ENCODE results near the gene FGFR2.
"Not testable (repeated sequence)": the region's sequence is repeated elsewhere in the genome, so short reads cannot be mapped to it uniquely, and the experiment has no call there.

The FGFR2 gene

DNA sequence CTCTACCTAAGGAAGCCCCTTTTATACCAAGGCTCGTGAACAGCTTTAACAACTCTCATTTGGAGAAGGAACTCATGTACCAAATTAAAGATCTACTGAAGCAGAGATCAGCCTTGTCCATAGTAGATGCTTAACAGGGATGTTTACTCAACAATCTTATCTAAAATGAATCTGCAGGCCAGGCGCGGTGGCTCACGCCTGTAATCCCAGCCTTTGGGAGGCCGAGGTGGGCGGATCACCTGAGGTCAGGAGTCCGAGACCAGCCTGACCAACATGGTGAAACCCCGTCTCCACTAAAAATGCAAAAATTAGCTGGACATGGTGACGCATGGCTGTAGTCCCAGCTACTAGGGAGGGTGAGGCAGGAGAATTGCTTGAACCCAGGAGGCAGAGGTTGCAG, 43.3 kb downstream of the FGFR2 start:
- DNase-seq (ENCODE audit: low read depth in 3 of 3, low spot score in 1 of 3): not testable (repeated sequence)

DNA sequence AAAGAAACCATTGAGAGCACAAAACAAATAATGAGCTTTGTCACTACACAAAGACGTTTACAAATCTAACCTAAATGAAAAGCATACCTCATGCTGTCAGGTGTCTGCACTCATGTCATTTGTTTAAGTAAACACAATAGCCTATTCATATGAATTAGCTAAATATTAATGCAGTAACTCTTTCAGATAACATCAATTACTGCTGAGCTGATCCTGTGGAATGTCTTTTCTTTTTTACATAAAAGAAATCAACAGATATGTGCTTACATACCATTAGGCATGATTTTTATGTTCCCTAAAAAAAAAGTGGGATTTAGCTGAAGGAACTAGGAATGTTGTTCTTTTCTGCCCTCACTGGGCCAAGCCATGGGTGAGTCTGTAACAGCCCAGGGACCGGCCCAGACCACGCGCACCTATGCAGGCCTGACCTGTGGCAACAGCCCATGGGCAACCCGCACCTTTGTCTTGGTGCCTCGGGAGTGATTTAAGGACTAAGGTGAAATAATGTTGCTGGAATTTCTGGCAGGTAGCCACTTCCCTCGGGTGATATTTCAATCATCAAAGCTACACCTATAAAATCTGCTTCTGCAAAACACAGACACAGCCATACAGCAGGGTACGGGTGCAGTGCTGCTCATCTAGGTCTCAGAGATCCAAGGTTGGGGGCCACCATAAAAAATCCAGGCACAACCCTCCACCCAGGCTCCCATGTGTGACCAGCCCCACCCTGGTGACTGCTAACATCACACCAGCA, 44.6 kb downstream of the FGFR2 start:
- no peak for DNase-seq (ENCODE audit: low read depth in 3 of 3, low spot score in 1 of 3)

DNA sequence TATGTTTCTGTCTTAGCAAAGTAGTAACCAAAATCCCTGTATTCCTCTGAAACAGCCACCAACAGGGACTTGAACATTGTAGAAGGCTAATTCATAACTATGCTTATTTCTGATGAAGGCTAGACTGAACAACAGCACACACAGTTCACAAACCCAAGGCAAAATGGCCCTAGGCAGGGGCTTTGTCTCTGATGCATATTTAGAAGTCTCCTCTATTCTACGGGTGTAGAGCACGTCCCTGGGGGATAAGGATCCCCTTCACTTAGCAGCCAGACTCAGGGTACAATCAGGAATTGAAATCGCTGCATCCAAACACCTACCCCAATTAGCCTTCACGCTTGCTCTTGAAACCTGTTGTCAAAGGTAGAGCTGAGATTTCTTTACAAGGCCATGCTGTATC, 45.5 kb downstream of the FGFR2 start:
- no peak for DNase-seq (ENCODE audit: low read depth in 3 of 3, low spot score in 1 of 3)

DNA sequence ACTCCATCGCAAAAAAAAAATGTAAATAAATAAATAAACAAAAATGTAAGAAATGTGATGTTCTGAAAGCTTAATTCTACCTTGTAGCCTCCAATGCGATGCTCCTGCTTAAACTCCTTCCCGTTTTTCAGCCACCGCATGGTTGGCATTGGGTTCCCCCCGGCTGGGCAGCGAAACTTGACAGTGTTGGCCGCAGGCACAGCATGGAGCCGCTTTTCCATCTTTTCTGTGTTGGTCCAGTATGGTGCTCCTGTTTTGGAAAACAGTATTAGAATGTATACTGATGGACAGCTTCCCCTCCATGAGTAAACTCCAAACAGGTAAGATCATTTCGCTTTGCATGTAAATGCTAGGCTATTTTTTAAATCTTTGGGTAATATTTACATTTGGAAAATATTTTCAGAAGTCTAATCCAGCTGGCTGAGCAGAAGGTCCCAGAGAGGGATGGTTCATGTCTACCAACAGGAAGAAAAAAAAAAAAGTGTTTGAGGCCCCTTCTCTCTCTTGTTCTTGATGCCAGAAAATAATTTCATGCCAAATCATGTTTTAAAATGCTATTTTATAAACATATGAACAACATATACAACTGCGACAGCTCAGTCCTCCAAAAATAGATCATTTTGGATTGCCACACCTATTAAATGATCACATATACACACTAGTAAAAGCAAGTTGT, 46.9 kb downstream of the FGFR2 start:
- no peak for DNase-seq (ENCODE audit: low read depth in 3 of 3, low spot score in 1 of 3)

DNA sequence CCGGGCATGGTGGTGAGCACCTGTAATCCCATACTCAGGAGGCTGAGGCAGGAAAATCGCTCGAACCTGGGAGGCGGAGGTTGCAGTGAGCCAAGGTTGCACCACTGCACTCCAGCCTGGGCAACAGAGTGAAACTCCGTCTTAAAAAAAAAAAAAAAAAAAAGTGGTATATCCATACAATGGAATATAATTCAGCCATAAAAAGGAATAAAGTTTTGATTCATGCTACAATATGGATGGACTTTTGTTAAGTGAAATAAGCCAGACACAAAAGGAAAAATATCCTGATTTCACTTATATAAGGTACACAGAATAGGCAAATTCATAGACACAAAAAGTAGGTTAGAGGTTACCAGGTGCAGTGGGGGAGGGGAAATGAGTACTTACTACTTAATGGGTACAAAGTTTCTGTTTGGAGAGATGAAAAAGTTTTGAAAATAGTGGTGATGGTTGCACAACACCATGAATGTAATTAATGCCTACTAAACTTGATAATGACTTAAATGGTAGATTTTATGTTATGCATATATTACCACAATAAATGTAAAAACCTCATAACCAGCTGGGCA, 53.9 kb downstream of the FGFR2 start:
- no peak for DNase-seq (ENCODE audit: low read depth in 3 of 3, low spot score in 1 of 3)

DNA sequence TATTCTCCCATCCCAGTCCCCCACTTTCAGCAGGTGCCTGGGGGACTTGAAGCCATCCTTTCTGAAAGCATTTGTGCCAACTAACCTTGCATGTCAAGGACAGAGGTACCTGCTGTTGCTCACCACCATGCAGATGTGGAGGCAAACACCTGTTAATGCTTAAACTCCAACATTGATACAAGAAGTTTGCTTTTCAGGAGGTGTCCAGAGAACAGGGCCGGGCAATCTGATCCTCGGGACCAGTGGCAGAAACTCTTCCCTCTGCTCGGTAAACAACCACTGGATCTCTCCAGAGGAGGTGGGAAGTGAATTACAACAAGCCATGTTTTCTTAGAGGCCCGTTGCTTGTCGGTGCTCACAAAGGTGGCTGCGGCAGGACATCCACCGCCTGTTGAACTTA, 54.7 kb downstream of the FGFR2 start:
- DNase-seq (ENCODE audit: low read depth in 3 of 3, low spot score in 1 of 3): no peak

DNA sequence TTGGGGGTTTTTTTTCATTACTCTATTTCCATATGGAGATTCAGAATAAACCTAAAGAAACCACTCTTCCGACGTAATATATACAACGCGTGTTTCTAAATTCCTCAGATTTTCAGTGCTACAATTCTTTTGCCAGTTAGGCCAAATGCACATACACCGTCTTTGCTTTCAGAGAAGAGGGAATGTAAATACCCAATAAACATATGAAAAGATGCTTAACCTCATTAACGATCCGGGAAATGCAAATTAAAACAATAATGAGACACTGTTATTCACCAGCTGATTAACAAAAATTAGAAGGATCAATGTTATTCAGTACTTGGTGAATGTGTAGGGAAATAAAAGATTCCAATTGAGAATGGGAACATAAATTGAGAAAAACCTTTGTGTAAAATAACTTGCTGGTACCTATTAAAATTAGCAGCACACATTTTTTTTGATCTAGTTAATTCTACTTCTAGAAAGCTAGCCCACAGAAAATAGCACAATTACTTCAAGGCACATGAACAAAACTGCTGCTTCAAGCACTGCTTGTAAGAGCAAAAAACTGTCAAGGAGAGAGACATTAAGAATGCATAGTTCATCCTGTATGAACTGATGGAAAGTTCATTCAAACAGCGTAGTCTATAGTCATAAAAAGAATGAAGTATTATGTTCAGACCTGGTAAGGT, 56.7 kb downstream of the FGFR2 start:
- DNase-seq (ENCODE audit: low read depth in 3 of 3, low spot score in 1 of 3): no peak

DNA sequence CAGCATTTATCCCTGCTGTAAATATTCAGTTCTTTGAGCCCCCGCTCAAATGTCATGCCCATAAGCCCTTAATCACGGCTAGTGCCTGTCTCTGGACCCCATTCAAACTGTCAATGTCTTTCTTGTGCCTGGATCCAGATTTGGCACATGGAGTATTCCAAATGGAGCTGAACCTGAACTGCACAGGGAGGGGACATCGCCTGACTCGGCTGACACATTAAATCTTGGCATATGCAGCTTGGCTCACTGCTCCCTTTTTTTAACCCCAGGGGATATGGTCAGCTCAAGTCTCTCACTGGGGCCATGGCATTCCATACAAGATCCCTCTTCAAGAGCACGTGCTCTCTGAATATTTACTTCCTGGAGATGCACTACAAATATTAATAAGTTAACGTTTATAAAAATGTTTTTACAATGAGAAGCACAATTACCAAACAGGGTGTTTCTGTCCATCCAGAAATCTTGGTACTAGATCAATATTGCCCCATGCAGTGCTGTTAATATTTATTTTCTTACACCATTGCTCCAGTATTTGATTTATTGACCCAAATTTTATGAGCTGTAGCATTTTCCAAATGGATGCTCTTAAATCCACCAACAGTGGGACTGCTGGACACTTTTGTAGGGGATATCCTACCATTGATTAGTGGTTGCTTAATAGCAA, 57.4 kb downstream of the FGFR2 start:
- DNase-seq (ENCODE audit: low read depth in 3 of 3, low spot score in 1 of 3): no peak

DNA sequence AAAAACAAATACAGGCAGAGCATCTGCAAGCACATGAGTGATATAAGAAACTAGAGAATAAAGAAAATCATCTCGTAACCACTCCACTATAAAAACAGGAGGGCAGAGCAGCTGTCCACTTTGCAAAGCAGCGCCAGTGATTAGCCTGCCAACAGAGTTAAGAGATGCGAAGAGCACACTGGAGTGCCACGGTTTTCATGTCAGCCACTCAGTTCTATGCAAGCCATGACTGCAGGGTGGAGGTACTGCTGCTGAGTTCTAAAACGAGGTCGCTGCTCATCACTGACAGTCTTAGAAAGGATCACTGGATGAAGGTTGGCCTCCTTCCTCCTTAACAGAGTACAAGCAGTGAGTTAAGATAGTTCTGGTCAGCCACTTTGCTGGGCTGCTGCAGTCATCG, 58.5 kb downstream of the FGFR2 start:
- no peak for DNase-seq (ENCODE audit: low read depth in 3 of 3, low spot score in 1 of 3)

DNA sequence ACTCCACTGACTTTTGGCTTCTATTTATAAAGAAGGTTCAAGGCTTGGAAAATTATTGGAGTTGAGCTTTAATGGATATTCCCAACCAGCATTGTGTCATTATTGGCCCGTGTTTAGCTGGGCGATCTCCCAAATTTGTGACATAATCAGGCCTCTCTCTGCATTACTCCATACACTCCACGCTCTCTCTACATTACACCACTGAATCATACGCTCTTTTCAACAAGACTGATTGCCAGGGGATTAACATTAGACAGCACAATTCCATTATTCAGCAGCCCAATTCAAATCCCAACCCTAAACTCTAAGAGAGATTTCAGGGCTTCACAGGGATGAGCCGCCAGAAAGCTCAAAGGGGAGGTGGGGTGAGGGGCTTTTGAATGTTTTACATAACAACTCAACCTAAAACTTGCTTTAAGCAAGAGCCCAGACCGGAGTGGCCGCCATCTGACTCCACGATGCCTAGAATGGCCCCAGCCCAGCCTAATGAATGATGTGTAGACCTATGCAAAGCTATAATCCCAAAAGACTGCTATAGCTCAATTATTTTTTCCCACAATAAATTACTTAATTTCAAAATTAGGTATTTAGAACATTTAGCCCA, 61.8 kb downstream of the FGFR2 start:
- DNase-seq (ENCODE audit: low read depth in 3 of 3, low spot score in 1 of 3): no peak

DNA sequence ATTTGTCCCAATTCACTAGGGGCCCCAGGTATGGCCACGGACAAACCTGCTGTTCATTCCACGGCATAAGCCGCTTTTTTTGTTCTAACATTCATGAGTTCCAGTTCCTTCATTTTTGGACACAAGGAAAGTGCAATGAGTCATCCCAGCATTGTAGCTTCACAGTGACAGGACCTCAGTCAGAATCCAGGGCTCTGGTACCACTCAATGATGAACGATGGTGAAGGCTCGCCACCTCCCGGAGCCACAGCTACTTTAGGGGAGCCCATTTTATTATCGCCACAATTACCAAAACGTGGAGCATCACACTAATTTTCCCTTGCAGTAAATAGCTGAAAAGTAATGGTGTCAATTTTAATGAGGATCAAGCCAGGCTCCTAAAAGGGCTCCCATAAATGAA, 62.9 kb downstream of the FGFR2 start:
- no peak for DNase-seq (ENCODE audit: low read depth in 3 of 3, low spot score in 1 of 3)

DNA sequence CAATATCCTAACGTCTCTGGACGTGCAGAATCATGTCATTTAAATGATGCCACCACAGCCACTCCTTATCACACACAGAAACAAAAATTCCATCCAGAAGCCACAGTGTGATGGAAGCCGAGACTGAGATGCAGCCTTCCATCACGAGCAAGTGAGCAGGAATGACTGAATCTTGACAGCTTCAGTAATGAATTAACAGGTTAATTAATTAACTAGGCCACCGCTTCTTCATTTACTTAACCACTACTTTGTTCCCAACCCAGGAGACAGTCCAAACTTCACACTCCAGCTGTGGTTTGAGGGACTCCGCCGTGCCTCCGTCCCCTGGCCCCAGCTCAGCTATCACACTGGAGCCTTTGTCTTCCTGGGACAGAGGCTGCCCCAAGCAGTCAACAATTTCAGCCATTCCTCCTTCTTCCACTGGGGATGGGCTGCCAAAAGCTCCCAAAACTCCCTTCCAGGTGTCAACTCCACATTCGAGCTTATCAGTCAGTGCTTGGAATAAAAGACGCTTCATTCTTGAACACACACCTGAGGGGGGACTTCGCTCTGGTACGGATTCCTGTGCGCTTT, 65.9 kb downstream of the FGFR2 start:
- no peak for DNase-seq (ENCODE audit: low read depth in 3 of 3, low spot score in 1 of 3)

DNA sequence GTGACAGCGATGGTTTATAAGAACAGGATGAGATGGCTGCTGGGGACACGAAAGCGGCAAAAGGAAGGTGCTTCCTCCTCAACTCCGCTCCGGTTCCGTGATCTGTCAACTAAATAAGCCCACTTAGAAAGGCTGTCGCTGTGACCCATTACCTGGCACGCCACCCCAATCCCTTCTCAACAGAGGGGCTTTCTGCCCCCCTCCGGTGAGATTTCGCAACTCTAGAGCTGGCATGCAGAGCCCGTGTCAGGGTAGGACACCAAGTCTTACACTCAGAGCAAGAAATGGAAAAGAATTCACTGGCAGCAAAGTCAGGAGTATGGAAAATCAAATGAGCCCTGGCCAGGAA, 66.4 kb downstream of the FGFR2 start:
- DNase-seq (ENCODE audit: low read depth in 3 of 3, low spot score in 1 of 3): no peak

DNA sequence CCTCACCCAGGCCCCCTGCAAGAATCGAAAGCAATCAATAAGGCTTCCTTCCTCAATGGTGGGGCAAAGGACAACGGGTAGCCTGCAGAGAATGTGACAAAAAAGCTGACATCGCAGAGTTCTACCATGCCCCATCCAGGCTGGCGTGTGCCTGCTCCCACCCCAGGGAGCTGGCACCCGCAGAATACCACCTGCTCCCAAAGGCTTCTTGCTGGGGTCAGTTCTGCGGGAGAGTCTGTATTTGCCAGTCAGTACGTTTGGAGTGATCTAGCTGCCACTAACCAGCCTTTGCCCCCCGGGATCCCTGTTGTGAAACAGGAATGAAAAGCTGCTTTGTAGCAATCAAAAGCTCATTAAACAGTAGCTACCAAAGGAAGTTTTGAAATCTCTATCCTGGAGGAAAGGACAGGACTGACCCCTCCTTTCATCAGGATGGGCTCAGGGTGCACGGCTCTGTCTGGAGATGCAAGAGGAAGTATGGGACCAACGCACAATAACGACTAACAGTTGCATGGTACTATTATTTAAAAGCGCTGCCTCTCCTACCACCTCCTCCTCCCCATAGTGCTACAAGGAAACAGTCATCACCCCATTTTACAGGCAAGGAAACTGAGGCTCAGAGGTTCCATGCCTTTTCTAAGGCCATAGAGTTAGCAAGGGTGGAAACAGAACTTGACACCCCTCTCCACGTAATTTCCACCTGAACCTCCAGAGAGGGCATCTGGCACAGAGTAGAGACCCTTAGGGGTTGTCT, 67.0 kb downstream of the FGFR2 start:
- DNase-seq (ENCODE audit: low read depth in 3 of 3, low spot score in 1 of 3): no peak

DNA sequence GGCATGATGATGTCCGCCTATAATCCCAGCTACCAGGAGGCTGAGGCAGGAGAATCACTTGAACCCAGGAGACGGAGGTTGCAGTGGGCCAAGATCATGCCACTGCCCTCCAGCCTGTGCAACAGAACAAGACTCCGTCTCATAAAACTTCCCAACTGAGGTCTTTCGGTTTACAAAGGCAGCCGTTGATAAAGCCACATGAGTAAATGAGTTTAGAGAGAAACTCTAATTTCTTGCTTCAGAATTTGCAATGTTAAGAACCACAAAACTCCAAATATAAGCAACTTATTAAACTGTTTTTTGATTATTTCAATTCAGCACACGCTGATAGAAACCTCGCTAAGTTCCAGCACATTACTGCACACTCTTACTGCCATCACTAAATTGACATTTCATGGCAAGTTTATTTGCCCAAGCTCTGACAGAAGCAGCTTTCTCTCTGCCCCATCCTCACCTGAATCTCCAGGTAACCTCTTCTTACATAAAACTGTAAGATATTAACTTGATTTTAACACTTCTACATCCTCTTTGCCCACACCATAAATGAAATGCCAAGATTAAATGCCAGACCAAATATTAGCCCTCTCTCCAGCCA, 67.7 kb downstream of the FGFR2 start:
- no peak for DNase-seq (ENCODE audit: low read depth in 3 of 3, low spot score in 1 of 3)

DNA sequence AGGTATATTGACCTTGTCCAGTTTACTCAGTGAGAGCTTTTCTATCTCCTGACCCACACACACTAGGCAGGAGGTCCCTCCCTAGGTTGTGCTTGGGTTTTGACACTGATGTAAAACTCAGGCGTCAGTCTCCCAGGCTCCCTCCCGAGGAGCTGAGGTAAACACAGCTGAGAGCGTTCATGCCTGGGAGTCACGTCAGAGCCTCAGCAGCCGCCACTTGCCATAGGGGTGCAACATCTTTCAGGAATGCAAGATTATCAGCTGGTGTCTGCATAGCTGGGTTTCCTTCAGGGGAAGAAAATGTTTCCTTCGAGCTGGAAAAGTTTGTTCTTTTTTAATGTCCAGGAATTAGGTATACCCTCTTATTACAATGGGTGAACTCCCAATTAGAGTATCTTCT, 70.6 kb downstream of the FGFR2 start:
- no peak for DNase-seq (ENCODE audit: low read depth in 3 of 3, low spot score in 1 of 3)

DNA sequence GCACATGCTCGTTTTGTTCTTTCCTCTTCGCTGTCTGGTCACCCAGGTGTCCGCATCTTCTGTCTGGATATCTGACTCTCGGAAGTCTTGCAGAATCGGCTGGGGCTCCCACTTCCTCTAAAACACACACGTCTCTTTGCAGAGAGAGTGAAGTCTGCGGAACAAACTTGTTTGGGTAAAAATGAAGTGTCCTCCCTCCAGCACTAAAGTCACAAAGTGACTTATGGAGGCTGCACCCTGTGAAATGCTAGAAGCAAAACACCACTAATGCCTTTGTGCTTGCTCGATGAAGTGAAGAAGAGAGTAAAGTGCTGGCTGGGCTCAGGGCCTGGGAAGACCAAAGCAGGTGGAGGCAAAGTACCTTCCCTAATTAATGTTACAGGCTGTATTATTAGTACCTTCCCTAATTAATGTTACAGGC, 71.4 kb downstream of the FGFR2 start:
- DNase-seq (ENCODE audit: low read depth in 3 of 3, low spot score in 1 of 3): no peak

DNA sequence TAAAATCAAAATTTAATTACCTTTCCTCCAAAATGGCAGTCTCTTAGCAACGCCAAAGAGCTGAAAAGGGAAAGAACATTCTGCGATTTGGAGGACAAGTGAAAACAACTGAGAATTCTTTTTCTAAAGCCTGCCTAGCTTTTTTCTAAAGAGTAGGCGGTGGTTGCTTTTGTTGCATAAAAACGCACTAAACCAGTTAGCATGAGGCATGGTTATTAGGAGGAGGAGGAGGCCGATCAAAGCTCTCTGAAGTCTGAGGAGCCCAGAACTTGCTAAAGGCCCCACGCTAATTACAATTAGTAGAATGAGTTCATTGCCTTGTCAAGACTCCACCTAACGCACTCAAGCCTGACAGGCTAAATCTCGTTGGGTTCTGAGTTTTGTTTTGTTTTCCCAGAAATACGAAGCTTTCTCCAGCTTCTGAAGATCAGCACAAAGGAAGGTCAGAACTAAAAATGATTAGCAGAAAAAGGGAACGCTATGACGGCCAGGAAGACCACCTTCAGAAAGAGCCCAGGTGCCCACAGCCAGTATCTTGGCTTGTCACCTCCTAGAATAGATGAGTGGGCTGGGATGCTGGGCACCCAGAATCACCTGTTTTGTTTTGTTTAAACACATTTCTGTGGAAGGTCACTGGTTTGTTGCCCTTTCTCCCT, 72.0 kb downstream of the FGFR2 start:
- no peak for DNase-seq (ENCODE audit: low read depth in 3 of 3, low spot score in 1 of 3)
